ENCODE data around the gene SEMA7A.

GRCh38 chr15:74391582-74392450 is 41.9 kb downstream of the SEMA7A start:
- TF ChIP-seq POLR2AphosphoS5 (IDR thresholded peaks at IDR 0.05) (no peak), CTCF (IDR thresholded peaks at IDR 0.05) (no peak)
